ENCODE data around the gene ROBO1. TPM values are rescaled to one million over a fixed set of nuclear protein-coding genes. Genes with fewer than 3 reads are reported as not detected.

The ROBO1 gene
- total and polyA plus RNA-seq, 2 donors from 2014 or later: 2.1 to 22.1 TPM

GRCh38 chr3:78926523-78926922 lies 841.3 kb downstream of the ROBO1 start:
- TF ChIP-seq CTCF (IDR thresholded peaks at IDR 0.05; ENCODE audit: borderline replicate concordance, extremely low read depth, insufficient read depth): no peak
- H3K4me3 ChIP-seq (ENCODE audit: low read length in 3 of 3): no peak overlapping the region
- DNase-seq: no peak
- no peak overlapping the region for H3K9ac ChIP-seq (ENCODE audit: low read length in 3 of 3)
- H3K9me3 ChIP-seq (ENCODE audit: control insufficient read depth in 2 of 3, insufficient read depth in 1 of 3, low read length in 3 of 3): no peaks in the 10 kb centered on the region
- H3K4me1 ChIP-seq (ENCODE audit: control insufficient read depth in 2 of 3, insufficient read depth in 2 of 3, low read depth in 1 of 3, low read length in 3 of 3): no peaks in the 10 kb centered on the region
- no peak for FAIRE-seq
- H3K27me3 ChIP-seq (ENCODE audit: control insufficient read depth, insufficient read depth, low read length): no peaks in the 10 kb centered on the region
- intact Hi-C loops (cut with DNase I): no loop called here
- no peaks in the 10 kb centered on the region for H3K36me3 ChIP-seq (ENCODE audit: control insufficient read depth in 2 of 3, insufficient read depth in 3 of 3, low read length in 3 of 3)
- H3K27ac ChIP-seq (ENCODE audit: low read depth in 2 of 2, low read length in 2 of 2): no peak overlapping the region

GRCh38 chr3:78924711-78925110 lies 843.1 kb downstream of the ROBO1 start:
- no peaks in the 10 kb centered on the region for H3K36me3 ChIP-seq (ENCODE audit: control insufficient read depth in 2 of 3, insufficient read depth in 3 of 3, low read length in 3 of 3)
- H3K4me3 ChIP-seq (ENCODE audit: low read length in 3 of 3): no peak overlapping the region
- TF ChIP-seq CTCF (IDR thresholded peaks at IDR 0.05; ENCODE audit: borderline replicate concordance, extremely low read depth, insufficient read depth): no peak
- no peaks in the 10 kb centered on the region for H3K27me3 ChIP-seq (ENCODE audit: control insufficient read depth, insufficient read depth, low read length)
- DNase-seq: no peak
- FAIRE-seq: peak; percentile 98
- no peaks in the 10 kb centered on the region for H3K9me3 ChIP-seq (ENCODE audit: control insufficient read depth in 2 of 3, insufficient read depth in 1 of 3, low read length in 3 of 3)
- intact Hi-C loops (cut with DNase I): no loop called here
- no peaks in the 10 kb centered on the region for H3K4me1 ChIP-seq (ENCODE audit: control insufficient read depth in 2 of 3, insufficient read depth in 2 of 3, low read depth in 1 of 3, low read length in 3 of 3)
- H3K27ac ChIP-seq (ENCODE audit: low read depth in 2 of 2, low read length in 2 of 2): no peak overlapping the region
- H3K9ac ChIP-seq (ENCODE audit: low read length in 3 of 3): no peak overlapping the region

GRCh38 chr3:78919021-78919755 lies 848.6 kb downstream of the ROBO1 start:
- Histone ChIP-seq H3K27me3 (ENCODE audit: control insufficient read depth, insufficient read depth, low read length) (no peaks in the 10 kb centered on the region), H3K27ac (ENCODE audit: low read depth in 2 of 2, low read length in 2 of 2) (no peak overlapping the region), H3K36me3 (ENCODE audit: control insufficient read depth in 2 of 3, insufficient read depth in 3 of 3, low read length in 3 of 3) (no peaks in the 10 kb centered on the region), H3K9me3 (ENCODE audit: control insufficient read depth in 2 of 3, insufficient read depth in 1 of 3, low read length in 3 of 3) (no peaks in the 10 kb centered on the region), H3K9ac (ENCODE audit: low read length in 3 of 3) (no peak overlapping the region), H3K4me3 (ENCODE audit: low read length in 3 of 3) (no peak overlapping the region), H3K4me1 (ENCODE audit: control insufficient read depth in 2 of 3, insufficient read depth in 2 of 3, low read depth in 1 of 3, low read length in 3 of 3) (no peaks in the 10 kb centered on the region)
- DNase-seq: no peak
- TF ChIP-seq CTCF (IDR thresholded peaks at IDR 0.05; ENCODE audit: borderline replicate concordance, extremely low read depth, insufficient read depth): no peak
- intact Hi-C loops (cut with DNase I): no loop called here
- FAIRE-seq: no peak

All from kidney (tissue), 14 donors.